SJSA1 (cell line): Measurements from ENCODE around the gene SORCS3. TPM values are rescaled to one million over a fixed set of nuclear protein-coding genes. Genes with fewer than 3 reads are reported as not detected.

Experiments used
- DNase-seq, 2 experiments: peaks; one replicate each; pipeline ENCODE4 v3.0.0-alpha.2; 2015 to 2020; ENCODE audit warnings: low spot score in 2 of 2, low read depth in 1 of 2
- H3K27ac ChIP-seq: fragments of 250-450 bp; sonication (Bioruptor Pico); 2 replicates; pipeline ENCODE4 v1.5.1; 2020; ENCODE audit warnings: mild to moderate bottlenecking, moderate library complexity
- H3K27me3 ChIP-seq: fragments of 250-450 bp; sonication (Bioruptor Pico); replicated peaks from 2 replicates; pipeline ENCODE4 v1.5.1; 2020; ENCODE audit warnings: mild to moderate bottlenecking, moderate library complexity
- H3K36me3 ChIP-seq: fragments of 250-450 bp; sonication (Bioruptor Pico); 2 replicates; pipeline ENCODE4 v1.5.1; 2020; ENCODE audit warnings: mild to moderate bottlenecking
- H3K4me1 ChIP-seq: fragments of 250-450 bp; sonication (Bioruptor Pico); replicated peaks from 2 replicates; pipeline ENCODE4 v1.6.1; 2021; ENCODE audit warnings: mild to moderate bottlenecking
- H3K4me3 ChIP-seq: fragments of 250-450 bp; sonication (Bioruptor Pico); 2 replicates; pipeline ENCODE4 v1.5.1; 2020; ENCODE audit warnings: mild to moderate bottlenecking
- H3K9me3 ChIP-seq: fragments of 250-450 bp; sonication (Bioruptor Pico); replicated peaks from 2 replicates; pipeline ENCODE4 v1.5.1; 2020; ENCODE audit warnings: mild to moderate bottlenecking
- total RNA-seq: library from RNA; depleted of rRNA; stranded (reverse); fragments of >200 nt; shearing (Covaris generic); gene quantifications from 2 replicates; pipeline ENCODE4 v1.2.3, GENCODE V29; 2014

Gene SORCS3
- total RNA-seq, 1 experiment from 2014 or later: not detected

DNA sequence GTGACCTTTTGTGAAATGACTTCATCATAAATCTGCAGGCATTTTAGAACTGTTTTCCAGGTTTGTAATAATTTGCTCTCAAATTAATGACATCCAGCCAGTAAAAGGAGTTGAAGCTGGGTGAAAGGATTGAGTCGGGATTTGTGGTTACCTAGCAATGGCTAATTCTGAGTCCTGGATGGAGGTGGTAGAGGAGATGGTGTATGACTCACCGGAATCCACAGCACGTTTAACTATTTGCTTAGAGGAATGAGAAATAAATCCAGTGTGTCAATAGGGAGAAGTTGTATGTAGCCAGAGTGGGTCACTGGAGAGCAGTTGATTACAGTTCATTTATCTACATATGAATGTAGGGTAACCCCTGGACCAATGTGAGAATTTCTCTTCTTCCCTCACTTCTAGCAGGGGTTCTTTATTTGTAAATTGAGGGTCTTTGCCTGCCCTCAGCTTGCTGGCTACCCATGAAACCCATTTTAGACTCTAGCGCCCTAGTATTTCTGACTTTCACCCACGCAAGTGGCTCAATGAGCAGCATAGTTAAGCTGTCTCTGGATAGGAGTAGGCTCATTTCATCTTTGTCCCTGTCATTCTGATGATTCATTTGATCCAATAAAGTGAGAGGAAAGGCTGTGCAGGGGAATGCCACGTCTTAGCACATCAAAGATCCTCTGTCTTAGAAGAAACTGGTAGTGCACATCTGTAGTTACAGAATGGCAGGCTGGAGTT lies 547.8 kb downstream of the SORCS3 start:
- H3K27me3 ChIP-seq: no peaks in the 10 kb centered on the region
- H3K36me3 ChIP-seq: no peaks in the 10 kb centered on the region
- no peaks in the 10 kb centered on the region; the same call in 1 of the 2 replicates for H3K9me3 ChIP-seq
- no peak for DNase-seq
- H3K27ac ChIP-seq: no peak overlapping the region
- H3K4me3 ChIP-seq: no peak overlapping the region
- H3K4me1 ChIP-seq: no peaks in the 10 kb centered on the region

DNA sequence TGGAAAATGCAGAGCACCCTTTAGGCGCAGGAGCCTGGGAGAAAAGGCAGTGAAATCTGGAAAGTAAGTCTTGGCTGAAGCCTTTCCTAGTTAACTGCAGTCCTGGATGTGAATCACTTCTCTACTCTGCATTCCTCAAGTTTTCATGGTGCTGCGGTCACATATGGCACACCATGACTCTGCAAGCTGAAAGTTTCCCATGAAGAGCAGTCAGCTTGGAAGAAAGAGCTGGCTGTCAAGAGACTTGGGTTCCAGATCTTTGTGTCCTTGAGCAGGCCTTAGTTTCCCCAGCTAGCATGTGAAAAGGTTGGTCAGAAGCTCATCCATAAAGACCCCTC lies 548.3 kb downstream of the SORCS3 start:
- DNase-seq: no peak
- H3K9me3 ChIP-seq: no peaks in the 10 kb centered on the region; the same call in 1 of the 2 replicates
- no peaks in the 10 kb centered on the region for H3K4me1 ChIP-seq
- H3K4me3 ChIP-seq: no peak overlapping the region
- H3K36me3 ChIP-seq: no peaks in the 10 kb centered on the region
- no peaks in the 10 kb centered on the region for H3K27me3 ChIP-seq
- H3K27ac ChIP-seq: no peak overlapping the region

DNA sequence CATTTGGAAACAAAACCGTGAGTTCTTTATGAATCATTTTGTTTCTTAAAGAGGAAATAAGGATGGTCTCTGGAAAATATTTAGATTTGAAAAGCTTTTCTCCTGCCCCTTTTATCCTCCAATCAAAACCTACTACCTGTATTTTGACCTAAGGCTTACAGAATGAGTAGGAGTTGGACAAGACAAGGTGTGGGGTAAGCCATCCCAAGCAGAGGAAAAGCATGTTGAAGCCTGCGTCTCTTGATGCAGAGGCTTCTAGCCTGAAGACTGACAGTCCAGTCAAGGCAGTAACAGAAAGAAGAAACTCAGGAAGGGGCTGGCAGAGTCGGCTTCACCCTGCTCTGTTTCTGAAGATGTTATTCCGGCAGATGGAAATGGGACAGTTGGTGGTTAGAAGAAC lies 551.1 kb downstream of the SORCS3 start:
- Histone ChIP-seq H3K27ac (no peak overlapping the region), H3K36me3 (no peaks in the 10 kb centered on the region), H3K4me3 (no peak overlapping the region), H3K27me3 (no peaks in the 10 kb centered on the region), H3K4me1 (no peaks in the 10 kb centered on the region), H3K9me3 (peaks cover 6% of the 10 kb centered on the region; the same call in 1 of the 2 replicates)
- DNase-seq: no peak

DNA sequence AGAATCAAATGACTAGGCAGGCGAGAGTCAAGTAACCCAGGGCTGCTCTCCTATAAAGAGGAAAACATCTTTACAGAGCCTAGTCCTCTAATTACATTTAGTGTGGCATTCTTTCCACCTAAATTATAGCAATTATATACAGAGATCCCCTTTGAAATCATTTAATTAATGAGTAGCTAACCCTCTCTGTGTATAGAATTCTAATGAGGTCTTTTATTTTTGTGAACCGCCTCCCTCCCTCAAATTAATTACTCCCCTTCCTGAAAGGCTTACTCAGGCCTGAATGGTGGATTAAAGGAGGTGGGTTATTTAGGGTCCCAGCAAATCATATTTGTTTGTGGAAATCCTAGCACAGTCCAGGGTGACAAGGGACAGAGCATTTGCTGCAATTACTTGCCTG lies 551.8 kb downstream of the SORCS3 start:
- H3K9me3 ChIP-seq: peaks cover 6% of the 10 kb centered on the region; the same call in 1 of the 2 replicates
- no peak for DNase-seq
- H3K27me3 ChIP-seq: no peaks in the 10 kb centered on the region
- no peak overlapping the region for H3K4me3 ChIP-seq
- H3K4me1 ChIP-seq: no peaks in the 10 kb centered on the region
- H3K27ac ChIP-seq: no peak overlapping the region
- H3K36me3 ChIP-seq: no peaks in the 10 kb centered on the region

DNA sequence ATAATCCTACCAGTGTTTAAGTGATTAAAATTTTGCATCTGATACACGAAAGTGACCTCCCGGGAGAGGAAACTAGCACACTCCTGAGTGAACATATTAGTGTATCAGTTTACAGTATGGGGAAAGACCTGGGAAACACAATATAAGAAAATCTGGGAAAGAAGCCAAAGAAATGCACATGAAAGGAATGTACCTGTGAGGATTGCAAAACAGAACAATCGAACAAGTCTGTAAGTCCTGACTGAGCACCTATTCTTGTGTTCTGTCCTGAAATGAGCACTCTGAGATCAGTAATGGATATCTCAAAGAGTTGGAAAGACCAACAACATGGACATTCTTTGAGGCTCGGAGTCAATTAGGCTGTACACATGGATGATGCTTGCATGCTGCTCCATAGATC lies 554.7 kb downstream of the SORCS3 start:
- H3K4me3 ChIP-seq: no peak overlapping the region
- no peaks in the 10 kb centered on the region for H3K36me3 ChIP-seq
- no peak overlapping the region for H3K27ac ChIP-seq
- H3K9me3 ChIP-seq: peaks cover 6% of the 10 kb centered on the region; the same call in 1 of the 2 replicates
- no peak for DNase-seq
- H3K4me1 ChIP-seq: no peaks in the 10 kb centered on the region
- no peaks in the 10 kb centered on the region for H3K27me3 ChIP-seq

DNA sequence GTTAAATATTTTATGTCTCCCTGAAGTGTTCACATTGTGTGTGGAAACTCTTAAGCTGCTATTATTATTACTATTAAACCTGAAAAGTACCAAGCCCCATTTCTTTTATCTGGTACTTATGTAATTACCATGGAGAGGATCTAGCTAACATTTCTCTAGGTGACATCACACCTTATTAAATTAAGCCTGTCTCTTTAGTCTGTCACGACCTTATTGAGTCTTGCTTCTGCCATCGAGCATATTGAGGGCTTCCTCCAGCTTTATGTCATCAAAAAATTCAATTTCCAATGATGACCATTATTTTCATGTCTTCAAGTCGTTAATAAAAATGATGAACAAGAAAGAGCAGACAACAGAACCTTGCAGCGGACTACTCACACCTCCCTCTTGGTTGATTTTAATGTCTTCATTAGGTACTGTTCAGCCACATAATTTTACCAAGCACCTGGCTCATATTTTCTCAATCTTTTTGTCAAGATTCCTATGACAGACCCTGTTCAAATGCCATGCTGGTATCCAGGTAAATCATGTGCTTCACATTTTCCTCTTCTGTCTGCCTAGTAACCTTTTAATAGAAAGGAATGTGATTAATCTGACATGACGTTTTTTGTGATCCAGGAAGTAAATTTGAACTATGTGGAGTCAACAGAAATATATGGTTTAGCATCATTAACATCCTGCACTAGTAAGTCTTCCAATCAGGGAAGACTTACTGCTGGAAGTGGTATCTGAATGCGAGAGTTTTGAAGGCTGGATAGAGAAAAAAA lies 556.7 kb downstream of the SORCS3 start:
- no peak for DNase-seq
- Histone ChIP-seq H3K36me3 (no peaks in the 10 kb centered on the region), H3K4me1 (no peaks in the 10 kb centered on the region)

DNA sequence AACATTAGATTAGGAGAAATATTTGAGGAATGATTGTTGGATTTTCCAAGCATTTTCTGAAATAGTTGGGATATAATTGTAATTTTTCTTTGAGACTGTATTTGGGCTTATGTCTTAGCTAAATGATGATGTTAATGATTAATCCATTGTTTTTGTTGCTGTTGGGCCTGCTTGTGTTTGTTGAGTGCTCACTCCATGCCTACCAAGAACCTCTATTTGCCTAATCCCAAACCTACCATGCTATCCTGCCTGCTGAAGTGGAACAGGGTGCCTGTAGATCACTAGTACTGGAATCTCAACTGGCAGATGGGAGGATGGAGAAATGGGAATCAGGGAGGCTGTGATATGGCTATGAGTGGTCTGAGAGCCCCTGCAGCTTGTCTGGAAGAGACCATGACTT lies 565.5 kb downstream of the SORCS3 start:
- no peaks in the 10 kb centered on the region for H3K27me3 ChIP-seq
- H3K9me3 ChIP-seq: no peaks in the 10 kb centered on the region; the same call in 1 of the 2 replicates
- no peak overlapping the region for H3K4me3 ChIP-seq
- no peak overlapping the region for H3K27ac ChIP-seq
- no peaks in the 10 kb centered on the region for H3K4me1 ChIP-seq
- no peak for DNase-seq
- H3K36me3 ChIP-seq: no peaks in the 10 kb centered on the region

More for the DNA sequence above, 556.7 kb downstream of the SORCS3 start:
- H3K27ac ChIP-seq: no peak overlapping the region
- peaks cover 6% of the 10 kb centered on the region; the same call in 1 of the 2 replicates for H3K9me3 ChIP-seq
- no peak overlapping the region for H3K4me3 ChIP-seq
- no peaks in the 10 kb centered on the region for H3K27me3 ChIP-seq

DNA sequence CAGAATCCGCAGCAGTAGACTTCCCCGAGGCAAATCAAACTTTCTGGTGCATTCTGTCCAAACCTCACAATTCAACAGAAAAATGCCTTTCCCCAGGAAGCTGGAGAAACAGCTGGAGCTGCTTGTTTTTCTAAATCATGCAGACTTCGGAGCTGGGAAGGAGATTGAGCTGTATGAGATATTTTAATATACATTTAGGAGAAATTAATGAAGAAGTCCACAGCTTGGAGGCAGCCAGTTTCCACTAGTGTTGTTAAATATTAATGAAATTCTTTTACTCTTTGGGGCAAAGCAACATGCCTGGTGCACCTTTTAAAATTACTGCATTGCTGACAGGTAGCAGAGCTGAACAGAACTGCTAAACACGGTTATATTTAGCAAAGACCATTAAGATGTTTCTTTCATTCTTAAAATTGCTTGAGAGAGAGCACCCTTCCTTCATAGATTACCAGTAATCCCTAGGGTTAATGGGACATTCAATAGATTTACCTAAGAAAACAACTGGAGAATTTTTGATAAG lies 566.4 kb downstream of the SORCS3 start:
- Histone ChIP-seq H3K4me3 (no peak overlapping the region), H3K9me3 (no peaks in the 10 kb centered on the region; the same call in 1 of the 2 replicates), H3K36me3 (no peaks in the 10 kb centered on the region), H3K27me3 (no peaks in the 10 kb centered on the region), H3K27ac (no peak overlapping the region), H3K4me1 (no peaks in the 10 kb centered on the region)
- no peak for DNase-seq

DNA sequence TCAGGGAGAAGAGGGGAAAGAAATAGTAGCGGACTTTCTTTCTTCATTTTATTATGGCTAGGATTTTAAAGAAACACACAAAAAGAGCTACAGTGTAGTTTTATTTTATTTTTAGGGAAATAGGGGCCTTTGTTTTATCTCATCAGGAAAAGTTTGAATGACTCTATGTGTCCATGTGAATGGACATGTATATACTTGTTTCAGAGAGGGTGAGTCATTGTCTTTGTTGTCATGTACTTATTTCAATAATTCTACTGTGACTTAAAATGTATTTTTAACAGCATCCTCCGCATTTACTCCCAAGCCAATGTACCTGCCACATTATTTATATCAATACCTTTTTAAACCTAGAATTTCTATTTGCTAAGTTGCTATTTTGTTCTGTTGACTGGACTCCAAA lies 569.5 kb downstream of the SORCS3 start:
- H3K9me3 ChIP-seq: no peaks in the 10 kb centered on the region; the same call in 1 of the 2 replicates
- no peaks in the 10 kb centered on the region for H3K36me3 ChIP-seq
- no peaks in the 10 kb centered on the region for H3K27me3 ChIP-seq
- no peak for DNase-seq
- H3K27ac ChIP-seq: no peak overlapping the region
- no peak overlapping the region for H3K4me3 ChIP-seq
- no peaks in the 10 kb centered on the region for H3K4me1 ChIP-seq

DNA sequence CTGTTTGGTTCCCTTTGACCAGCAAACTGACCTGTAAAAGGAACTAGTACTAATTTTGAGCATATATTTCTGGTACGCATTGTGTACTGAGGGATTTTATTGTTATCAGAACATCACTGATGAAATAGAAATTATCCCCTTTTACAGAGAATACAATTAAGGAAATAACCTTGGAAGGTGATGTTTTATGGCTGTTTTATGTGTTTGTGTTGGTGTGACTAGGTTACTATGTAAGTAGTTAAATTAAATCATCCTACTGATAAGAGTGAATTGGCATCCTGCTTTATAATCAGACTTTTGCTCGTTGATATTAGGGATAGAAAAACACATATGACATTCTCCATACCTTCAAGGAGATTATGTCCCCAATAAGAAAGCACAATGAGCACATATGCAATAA lies 596.6 kb downstream of the SORCS3 start:
- Histone ChIP-seq H3K27me3 (no peaks in the 10 kb centered on the region), H3K4me1 (no peaks in the 10 kb centered on the region), H3K4me3 (no peak overlapping the region), H3K36me3 (no peaks in the 10 kb centered on the region), H3K27ac (no peak overlapping the region), H3K9me3 (no peaks in the 10 kb centered on the region)
- no peak for DNase-seq

DNA sequence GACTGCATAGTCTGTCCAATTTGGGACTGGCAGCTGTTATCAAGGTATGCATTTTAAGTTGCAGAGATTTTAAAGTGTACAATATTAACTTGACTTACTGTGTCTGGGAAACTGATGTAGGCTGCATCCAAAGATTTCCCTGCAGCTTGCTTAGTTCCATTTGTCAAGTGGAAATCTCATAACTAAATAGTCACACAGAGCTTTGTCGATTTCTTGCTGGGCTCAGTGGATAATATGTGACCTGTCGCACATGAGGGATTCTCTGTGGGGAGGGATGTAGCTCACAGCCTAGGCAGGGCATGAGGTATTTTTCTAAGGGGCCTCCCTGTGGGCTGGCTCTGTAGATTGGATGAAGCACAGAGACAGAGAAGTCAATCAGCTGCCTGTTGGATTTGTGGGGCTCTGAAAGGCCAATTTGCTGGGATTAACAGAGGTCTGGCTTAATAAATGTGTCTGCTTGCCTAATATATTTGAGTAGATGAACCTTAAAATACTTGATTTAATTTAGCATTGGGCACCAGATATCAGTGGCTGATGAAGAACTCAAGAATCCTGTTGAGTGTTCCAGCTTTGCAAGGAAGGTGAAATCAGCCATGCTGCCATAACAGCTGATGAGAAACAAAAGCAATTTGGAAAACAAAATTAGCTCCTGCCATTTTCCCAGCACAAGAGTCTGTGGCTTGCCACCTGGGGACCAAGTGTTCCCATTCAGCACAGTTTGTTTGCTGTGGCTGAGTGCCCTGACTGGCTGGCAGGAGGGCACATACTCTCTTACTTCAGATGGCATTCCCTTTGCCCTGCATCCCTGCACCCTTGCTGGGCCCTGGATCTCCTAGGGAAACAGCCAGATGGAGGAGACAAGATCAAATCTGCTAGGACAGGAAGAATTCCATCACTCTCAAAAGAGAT lies 598.5 kb downstream of the SORCS3 start:
- Histone ChIP-seq H3K27ac (no peak overlapping the region), H3K4me1 (no peaks in the 10 kb centered on the region), H3K27me3 (no peaks in the 10 kb centered on the region), H3K4me3 (no peak overlapping the region), H3K36me3 (no peaks in the 10 kb centered on the region), H3K9me3 (peaks cover 3% of the 10 kb centered on the region; the same call in 1 of the 2 replicates)
- no peak for DNase-seq

DNA sequence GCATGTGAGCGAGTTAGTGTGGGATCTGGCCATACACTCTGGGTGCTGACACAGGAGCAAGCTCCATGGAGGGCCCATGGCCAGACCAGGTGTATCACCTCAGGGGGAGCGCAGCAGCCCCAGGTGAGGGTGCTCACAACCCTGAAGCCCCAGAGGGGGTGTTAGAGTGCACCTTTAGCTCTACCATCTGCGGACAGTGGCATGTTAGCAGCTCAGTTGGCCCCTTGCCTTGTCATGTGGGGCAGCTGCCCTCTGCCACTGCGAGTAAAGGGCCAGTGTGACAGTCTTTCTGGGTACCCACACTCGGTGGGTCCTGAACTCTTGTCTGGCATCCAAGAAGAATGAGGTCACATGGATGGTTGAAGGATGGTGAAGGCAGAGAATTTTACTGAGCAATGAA lies 600.2 kb downstream of the SORCS3 start:
- Histone ChIP-seq H3K4me1 (no peaks in the 10 kb centered on the region), H3K4me3 (no peak overlapping the region), H3K27me3 (no peaks in the 10 kb centered on the region), H3K27ac (no peak overlapping the region), H3K9me3 (peaks cover 3% of the 10 kb centered on the region; the same call in 1 of the 2 replicates), H3K36me3 (no peaks in the 10 kb centered on the region)
- no peak for DNase-seq

DNA sequence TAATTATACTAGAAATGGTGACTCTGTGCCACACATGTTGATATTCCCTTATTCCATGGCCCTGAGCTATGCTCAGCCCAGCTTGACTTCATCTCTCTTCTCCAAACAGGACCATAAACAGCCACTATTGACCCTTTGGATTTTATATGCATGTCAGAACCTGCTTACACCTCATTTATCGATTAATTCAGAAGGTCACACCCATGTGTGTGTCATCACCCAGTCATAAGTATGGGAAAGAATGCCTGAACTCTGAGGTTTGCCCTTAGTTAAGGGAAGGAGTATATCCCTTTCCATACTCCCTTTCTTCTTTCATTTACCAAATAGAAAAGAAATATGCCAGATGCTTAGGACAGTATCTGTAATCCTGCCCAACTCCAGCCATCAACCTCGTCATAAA lies 602.3 kb downstream of the SORCS3 start:
- Histone ChIP-seq H3K27ac (no peak overlapping the region), H3K36me3 (no peaks in the 10 kb centered on the region), H3K27me3 (no peaks in the 10 kb centered on the region), H3K9me3 (peaks cover 9% of the 10 kb centered on the region; the same call in 1 of the 2 replicates), H3K4me1 (no peaks in the 10 kb centered on the region), H3K4me3 (no peak overlapping the region)
- no peak for DNase-seq
